ENCODE results near the gene TPRN.

TPRN gene

DNA sequence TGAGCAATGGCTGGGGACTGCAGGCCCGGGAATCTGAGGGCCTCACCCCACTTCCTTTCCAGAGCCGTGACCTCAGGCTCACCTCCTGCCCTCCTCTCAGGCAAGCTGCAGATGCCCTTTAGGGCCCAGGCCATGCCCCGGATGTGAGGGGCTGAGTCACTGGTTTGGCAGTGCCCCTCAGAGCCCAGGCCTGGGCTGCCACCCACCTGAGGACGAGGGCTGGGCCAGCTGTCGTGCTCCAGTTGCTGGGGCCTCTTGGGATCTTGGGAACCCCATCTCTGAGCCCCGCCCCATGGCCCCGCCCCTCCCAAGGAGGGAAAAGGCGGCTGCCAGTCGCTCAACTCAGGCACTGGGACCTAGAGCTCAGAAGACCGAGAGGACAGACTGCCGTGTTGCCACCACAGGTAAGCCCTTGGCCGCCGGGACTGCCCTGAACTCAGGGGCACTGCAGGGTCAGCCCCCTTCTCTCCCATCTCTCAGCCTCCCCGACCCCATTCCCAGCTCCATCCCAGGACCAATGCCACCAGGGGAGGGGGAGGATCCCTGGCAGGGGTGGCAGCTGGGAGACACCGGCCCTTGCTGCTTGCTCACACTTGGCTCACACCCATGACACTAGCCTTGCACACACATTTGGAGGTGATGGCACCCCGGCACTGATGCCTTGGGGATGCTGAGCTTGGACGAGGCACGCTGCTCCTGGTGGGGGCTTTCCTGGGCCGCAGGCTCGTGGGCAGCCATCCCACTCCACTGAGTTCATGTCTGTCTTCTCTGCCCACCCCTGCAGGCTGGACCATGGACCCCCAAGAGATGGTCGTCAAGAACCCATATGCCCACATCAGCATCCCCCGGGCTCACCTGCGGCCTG lies 24.5 kb upstream of the TPRN start, which contains the start of gene CYSRT1:
TSS of gene CYSRT1 (plus strand) at position 345 of the 865 bp plus-strand sequence. CDS start at position 793, 448 bp downstream.
- peak; percentile 57 for DNase-seq

- peak; percentile 99 for DNase-seq
These were observed 22.8 kb upstream of the TPRN start for GRCh38 chr9:137223078-137223970.

GRCh38 chr9:137222190-137223077 lies 21.9 kb upstream of the TPRN start, which contains the start of gene RNF208:
RNF208 (minus strand) TSS chr9:137222240; CDS start chr9:137221212, 1,028 bp downstream.
- peak; percentile 42 for DNase-seq

DNA sequence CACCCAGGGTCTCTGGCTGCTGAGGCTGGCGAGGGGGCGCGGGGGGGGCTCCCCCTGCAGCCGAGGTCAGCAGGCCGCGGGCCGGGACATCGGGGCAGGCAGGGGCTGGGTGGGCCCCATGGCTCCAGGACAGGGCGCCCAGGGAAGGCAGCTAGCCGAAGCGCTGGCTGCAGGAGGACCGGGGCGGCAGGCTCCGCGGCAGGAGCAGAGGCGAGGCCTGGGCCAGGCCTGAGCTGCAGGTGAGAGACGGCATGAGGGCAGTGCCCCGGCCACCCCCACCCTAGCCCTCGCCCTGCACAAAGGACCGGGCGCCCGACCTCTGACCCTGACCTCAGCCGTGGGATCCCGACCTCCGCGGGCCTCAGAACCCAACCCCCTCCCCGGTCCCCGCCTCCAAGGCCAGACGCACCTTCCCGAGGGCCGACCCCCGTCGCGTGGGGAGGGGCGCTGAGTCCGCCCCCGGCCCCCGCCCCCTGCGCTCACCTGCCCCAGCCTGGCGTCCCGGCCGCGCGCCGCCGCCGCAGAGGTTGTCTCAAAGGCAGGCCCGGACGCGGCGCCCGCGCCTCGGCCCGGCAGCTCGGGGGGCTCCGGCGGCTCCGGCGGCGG lies 21.1 kb upstream of the TPRN start:
- peak; percentile 36 for DNase-seq

- no peak for DNase-seq
These were observed 20.6 kb upstream of the TPRN start for GRCh38 chr9:137221095-137221505.

- no peak for DNase-seq
These were observed 20.0 kb upstream of the TPRN start for GRCh38 chr9:137220317-137221094.

- DNase-seq = no peak
These were observed 19.3 kb upstream of the TPRN start for GRCh38 chr9:137219757-137220316.

GRCh38 chr9:137218754-137219271 lies 18.3 kb upstream of the TPRN start:
- no peak for DNase-seq

DNA sequence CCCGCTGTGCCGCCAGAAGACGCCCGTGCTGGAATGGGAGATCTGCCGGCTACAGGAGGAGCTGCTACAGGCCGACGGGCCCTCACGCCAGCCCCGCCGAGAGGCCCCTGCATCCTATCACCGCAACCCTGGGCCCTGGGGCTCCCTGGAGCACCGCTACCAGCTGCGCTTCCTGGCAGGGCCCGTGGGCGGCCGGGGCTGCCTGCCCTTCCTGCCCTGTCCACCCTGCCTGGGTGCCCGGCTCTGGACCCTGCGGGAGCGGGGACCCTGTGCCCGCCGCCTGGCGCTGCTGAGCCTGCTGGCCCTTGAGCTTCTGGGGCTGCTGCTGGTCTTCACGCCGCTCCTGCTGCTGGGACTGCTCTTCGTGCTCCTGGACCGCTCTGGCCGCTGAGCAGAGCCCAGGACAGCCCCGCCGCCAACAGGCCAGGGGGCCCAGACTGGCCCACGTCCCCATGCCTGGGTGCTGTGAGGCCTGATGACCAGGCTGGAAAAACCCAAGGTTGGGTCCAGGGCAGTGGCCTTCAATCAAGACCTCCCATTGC lies 17.7 kb upstream of the TPRN start:
- no peak for DNase-seq

GRCh38 chr9:137217276-137218211 lies 17.0 kb upstream of the TPRN start:
- DNase-seq = no peak

GRCh38 chr9:137216188-137216965 lies 15.8 kb upstream of the TPRN start:
- DNase-seq = no peak

GRCh38 chr9:137215196-137215986 lies 14.8 kb upstream of the TPRN start:
- no peak for DNase-seq

DNA sequence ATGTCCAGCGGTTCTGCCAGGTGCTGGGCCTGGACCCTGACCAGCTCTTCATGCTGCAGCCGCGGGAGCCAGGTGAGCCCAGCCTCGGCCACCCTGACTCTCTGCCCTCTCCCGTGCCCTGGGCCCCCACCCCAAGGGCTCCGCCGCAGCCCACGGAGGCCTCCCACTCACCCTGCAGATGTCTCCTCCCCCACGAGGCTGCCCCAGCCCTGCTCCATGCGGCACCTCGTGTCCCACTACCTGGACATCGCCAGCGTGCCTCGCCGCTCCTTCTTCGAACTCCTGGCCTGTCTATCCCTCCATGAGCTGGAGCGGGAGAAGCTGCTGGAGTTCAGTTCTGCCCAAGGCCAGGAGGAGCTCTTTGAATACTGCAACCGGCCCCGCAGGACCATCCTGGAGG lies 14.1 kb upstream of the TPRN start:
- DNase-seq = no peak

DNA sequence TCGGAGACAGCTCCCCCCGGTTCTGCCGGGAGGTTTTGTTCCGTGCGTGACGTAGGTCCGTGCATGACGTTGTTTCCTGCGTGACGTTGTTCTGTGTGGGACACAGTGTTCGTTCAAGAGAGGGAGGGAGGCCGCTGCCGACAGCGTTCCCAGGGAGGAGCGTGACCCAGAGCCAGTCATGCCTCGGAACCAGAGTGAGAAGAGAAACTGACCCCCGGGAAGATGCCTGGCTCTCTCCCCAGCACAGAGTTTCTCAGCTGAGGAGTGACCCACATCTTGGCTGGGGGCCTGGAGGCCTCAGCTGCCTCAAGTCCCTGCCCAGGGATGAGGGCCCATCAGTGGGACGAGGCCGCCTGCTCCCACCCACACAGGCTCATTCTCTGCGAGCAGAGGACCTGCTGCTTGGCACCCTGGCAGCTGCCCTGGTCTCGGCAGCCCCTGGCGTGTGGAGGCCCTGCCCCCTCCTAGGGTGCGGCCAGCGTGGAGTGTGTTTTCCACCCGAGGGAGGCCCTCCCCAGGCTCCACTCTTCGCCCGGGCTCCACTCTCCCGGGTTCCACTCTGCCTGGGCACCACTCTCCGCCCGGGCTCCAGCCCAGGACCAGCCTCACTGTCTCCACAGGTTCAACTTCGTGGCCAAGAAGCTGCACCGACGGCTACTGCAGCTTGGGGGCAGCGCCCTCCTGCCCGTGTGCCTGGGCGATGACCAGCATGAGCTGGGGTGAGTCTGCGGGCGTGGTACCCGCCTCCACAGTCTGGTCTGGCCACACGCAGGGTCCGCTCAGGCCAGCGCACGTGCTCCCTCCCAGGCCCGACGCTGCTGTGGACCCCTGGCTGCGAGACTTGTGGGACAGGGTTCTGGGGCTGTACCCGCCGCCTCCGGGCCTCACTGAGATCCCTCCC lies 12.9 kb upstream of the TPRN start:
- DNase-seq = no peak

DNA sequence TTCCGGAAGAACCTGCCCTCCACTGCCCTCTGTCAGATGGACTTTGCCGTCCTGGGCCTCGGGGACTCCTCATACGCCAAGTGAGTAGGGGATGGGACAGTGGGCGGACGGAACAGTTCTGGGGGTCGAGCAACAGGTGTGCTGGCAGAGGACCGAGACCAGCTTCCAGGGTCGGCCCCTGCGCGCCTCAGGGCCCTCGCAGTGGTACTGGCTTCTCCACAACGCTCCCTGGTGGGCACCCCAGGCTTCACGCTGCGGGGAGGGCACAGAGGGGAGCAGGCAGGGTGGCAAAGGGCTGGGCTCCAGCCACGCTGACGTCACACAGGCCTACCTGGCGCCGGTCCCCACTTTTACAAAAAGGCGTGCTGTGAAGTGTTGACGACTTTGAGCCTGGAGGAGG lies 12.0 kb upstream of the TPRN start:
- DNase-seq = no peak

DNA sequence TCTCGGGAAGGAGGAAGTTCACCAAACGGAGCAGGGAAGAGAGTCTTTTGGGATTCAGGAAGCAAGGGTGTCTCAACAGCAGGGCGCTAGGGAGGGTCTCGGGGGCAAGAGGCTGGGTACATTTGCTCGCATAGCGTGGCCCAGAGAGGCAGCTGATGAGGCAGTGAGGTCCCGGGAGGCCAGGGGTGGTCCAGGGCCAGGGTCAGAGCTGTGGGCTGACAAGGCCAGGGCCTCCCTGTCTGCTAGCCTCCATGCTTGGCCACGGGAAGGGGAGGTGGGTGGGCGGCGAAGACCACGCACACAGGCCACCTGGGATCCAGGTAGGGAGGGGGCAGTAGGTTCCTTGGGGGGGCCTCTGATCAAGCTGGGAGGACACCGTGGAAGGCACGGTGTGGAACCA lies 11.0 kb upstream of the TPRN start:
- DNase-seq = no peak

All from NCI-H2171 treated with DMSO at 0.1 percent for 48 hours (cell line).